Mucosa of rectum (tissue), 2 donors: ENCODE results near the gene GABRG1.

ENCODE experiments used
- H3K27ac ChIP-seq, 2 donors: one replicate each; pipeline ENCODE4 v1.7.0; 2013; ENCODE audit warnings: inconsistent platforms in 2 of 2, low read depth in 2 of 2, low read length in 2 of 2
- H3K27me3 ChIP-seq, 2 donors: one replicate each; pipeline ENCODE4 v1.7.0; 2013; ENCODE audit warnings: low read length in 2 of 2; ENCODE audit not compliant: control insufficient read depth in 2 of 2, insufficient read depth in 2 of 2
- H3K36me3 ChIP-seq, 2 donors: one replicate each; pipeline ENCODE4 v1.7.0; 2013; ENCODE audit warnings: low read length in 2 of 2; ENCODE audit not compliant: control insufficient read depth in 2 of 2, insufficient read depth in 2 of 2
- H3K4me1 ChIP-seq, 2 donors: one replicate each; pipeline ENCODE4 v1.7.0; 2013; ENCODE audit warnings: low read length in 2 of 2, mild to moderate bottlenecking in 1 of 2; ENCODE audit not compliant: control insufficient read depth in 2 of 2, insufficient read depth in 2 of 2
- H3K4me3 ChIP-seq, 2 donors: one replicate each; pipeline ENCODE4 v1.7.0; 2013; ENCODE audit warnings: low read length in 2 of 2
- H3K9ac ChIP-seq, 2 donors: one replicate each; pipeline ENCODE4 v1.7.0; 2013; ENCODE audit warnings: low read length in 2 of 2, low read depth in 1 of 2, mild to moderate bottlenecking in 1 of 2
- H3K9me3 ChIP-seq, 2 donors: one replicate each; pipeline ENCODE4 v1.7.0; 2013; ENCODE audit warnings: low read length in 2 of 2; ENCODE audit not compliant: control insufficient read depth in 2 of 2
- donor health status: healthy.
- donor health status: Normal muscosa, but diverticular disease.

GABRG1 gene

GRCh38 chr4:45992728-45993127 is 131.1 kb downstream of the GABRG1 start:
- Histone ChIP-seq H3K9ac (no peak overlapping the region), H3K9me3 (no peaks in the 10 kb centered on the region), H3K27me3 (no peaks in the 10 kb centered on the region), H3K36me3 (no peaks in the 10 kb centered on the region), H3K27ac (no peak overlapping the region), H3K4me1 (no peaks in the 10 kb centered on the region), H3K4me3 (no peak overlapping the region)

GRCh38 chr4:45989775-45990174 is 134.1 kb downstream of the GABRG1 start:
- Histone ChIP-seq H3K27ac (no peak overlapping the region), H3K4me3 (no peak overlapping the region), H3K36me3 (no peaks in the 10 kb centered on the region), H3K9ac (no peak overlapping the region), H3K9me3 (no peaks in the 10 kb centered on the region), H3K27me3 (no peaks in the 10 kb centered on the region), H3K4me1 (no peaks in the 10 kb centered on the region)

GRCh38 chr4:45987858-45988257 is 136.0 kb downstream of the GABRG1 start:
- Histone ChIP-seq H3K9me3 (no peaks in the 10 kb centered on the region), H3K4me1 (no peaks in the 10 kb centered on the region), H3K27me3 (no peaks in the 10 kb centered on the region), H3K4me3 (no peak overlapping the region), H3K27ac (no peak overlapping the region), H3K9ac (no peak overlapping the region), H3K36me3 (no peaks in the 10 kb centered on the region)
